Adrenal gland (tissue), 5 donors: ENCODE measurements around the gene C11orf87.

Experiments used
- POLR2A ChIP-seq, 2 donors: fragments of 450-650 bp; IDR thresholded peaks; one replicate each; pipeline ENCODE4 v1.6.1; 2017; ENCODE audit warnings: antibody characterized with exemption in 2 of 2, mild to moderate bottlenecking in 2 of 2, moderate library complexity in 1 of 2
- TF ChIP-seq, protein P1 (sequence below), 6 experiments: fragments of 450-650 bp in 4 of 6; fragments of 200-600 bp in 2 of 6; sonication (generic) in 1 of 6; IDR thresholded peaks; 1 replicate in 5 of 6; 2 replicates in 1 of 6; pipeline versions ENCODE4 v1.5.1 to v1.8.0; 2016 to 2021; ENCODE audit warnings: antibody characterized with exemption in 6 of 6, mild to moderate bottlenecking in 2 of 6, moderate library complexity in 1 of 6
- donor health status: DM: no; HTN: no; CAD: no.

DNA sequence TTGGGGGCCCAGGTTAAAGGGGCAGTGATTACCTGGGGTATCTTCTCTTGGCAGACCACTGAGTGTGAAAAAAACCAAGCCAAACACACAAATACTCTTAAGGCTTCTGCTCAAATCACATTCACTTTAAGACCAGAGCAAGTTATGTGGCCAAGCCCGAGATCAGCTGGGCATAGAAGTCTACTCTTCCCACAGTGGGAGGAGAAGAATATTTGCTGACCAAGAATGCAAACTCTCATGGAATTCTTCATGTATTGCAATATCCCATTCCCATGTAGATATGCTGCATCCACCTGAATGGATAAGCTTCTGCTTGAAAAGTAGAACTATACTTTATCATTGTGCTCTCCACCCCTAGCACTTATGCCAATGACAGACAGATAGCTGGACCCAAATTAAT lies 37.1 kb upstream of the C11orf87 start:
- no peak for TF ChIP-seq POLR2A (IDR thresholded peaks at IDR 0.05)
- TF ChIP-seq, protein P1, sequence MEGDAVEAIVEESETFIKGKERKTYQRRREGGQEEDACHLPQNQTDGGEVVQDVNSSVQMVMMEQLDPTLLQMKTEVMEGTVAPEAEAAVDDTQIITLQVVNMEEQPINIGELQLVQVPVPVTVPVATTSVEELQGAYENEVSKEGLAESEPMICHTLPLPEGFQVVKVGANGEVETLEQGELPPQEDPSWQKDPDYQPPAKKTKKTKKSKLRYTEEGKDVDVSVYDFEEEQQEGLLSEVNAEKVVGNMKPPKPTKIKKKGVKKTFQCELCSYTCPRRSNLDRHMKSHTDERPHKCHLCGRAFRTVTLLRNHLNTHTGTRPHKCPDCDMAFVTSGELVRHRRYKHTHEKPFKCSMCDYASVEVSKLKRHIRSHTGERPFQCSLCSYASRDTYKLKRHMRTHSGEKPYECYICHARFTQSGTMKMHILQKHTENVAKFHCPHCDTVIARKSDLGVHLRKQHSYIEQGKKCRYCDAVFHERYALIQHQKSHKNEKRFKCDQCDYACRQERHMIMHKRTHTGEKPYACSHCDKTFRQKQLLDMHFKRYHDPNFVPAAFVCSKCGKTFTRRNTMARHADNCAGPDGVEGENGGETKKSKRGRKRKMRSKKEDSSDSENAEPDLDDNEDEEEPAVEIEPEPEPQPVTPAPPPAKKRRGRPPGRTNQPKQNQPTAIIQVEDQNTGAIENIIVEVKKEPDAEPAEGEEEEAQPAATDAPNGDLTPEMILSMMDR (IDR thresholded peaks at IDR 0.05) = no peak
